Neuronal stem cell (in vitro differentiated cells): ENCODE results near the gene CASQ1.

Source experiments
- DNase-seq: peaks from one replicate; pipeline ENCODE4 v3.0.0-alpha.2; 2013; ENCODE audit warnings: low spot score
- H2AFZ ChIP-seq: one replicate; pipeline ENCODE4 v1.6.1; 2013; ENCODE audit warnings: mild to moderate bottlenecking, low read length, inconsistent platforms
- H2AK5ac ChIP-seq: 2 replicates; pipeline ENCODE4 v1.6.1; 2013; ENCODE audit warnings: low read depth, mild to moderate bottlenecking, inconsistent platforms, low read length, moderate library complexity, mixed read lengths
- H2BK120ac ChIP-seq: 2 replicates; pipeline ENCODE4 v1.6.1; 2013; ENCODE audit warnings: low read depth, mild to moderate bottlenecking, inconsistent platforms, low read length, moderate library complexity, mixed read lengths
- H2BK12ac ChIP-seq: one replicate; pipeline ENCODE4 v1.6.1; 2013; ENCODE audit warnings: low read length, inconsistent platforms
- H2BK15ac ChIP-seq: 2 replicates; pipeline ENCODE4 v1.6.1; 2013; ENCODE audit warnings: mild to moderate bottlenecking, low read length, inconsistent platforms, mixed read lengths
- H2BK5ac ChIP-seq: one replicate; pipeline ENCODE4 v1.6.1; 2013; ENCODE audit warnings: inconsistent platforms, mild to moderate bottlenecking, low read length, moderate library complexity
- H3K14ac ChIP-seq: one replicate; pipeline ENCODE4 v1.6.1; 2013; ENCODE audit warnings: low read length, inconsistent platforms
- H3K18ac ChIP-seq: 2 replicates; pipeline ENCODE4 v1.6.1; 2013; ENCODE audit warnings: low read length, inconsistent platforms
- H3K23ac ChIP-seq: 2 replicates; pipeline ENCODE4 v1.6.1; 2013; ENCODE audit warnings: low read depth, mild to moderate bottlenecking, mixed read lengths, low read length, inconsistent platforms; ENCODE audit not compliant: poor library complexity
- H3K27ac ChIP-seq: replicated peaks from 3 replicates; pipeline ENCODE4 v1.5.1; 2013; ENCODE audit warnings: low read length, inconsistent platforms
- H3K27me3 ChIP-seq, 3 experiments: 2 replicates each; pipeline ENCODE4 v1.6.1; 2013; ENCODE audit warnings: low read length in 3 of 3, mild to moderate bottlenecking in 2 of 3, inconsistent platforms in 1 of 3, low read depth in 1 of 3, mixed read lengths in 1 of 3, moderate library complexity in 1 of 3; ENCODE audit not compliant: control insufficient read depth in 3 of 3, insufficient read depth in 3 of 3
- H3K36me3 ChIP-seq, 2 donors: replicated peaks in 1 of 2; 2 replicates each; pipeline ENCODE4 v1.6.1; 2013; ENCODE audit warnings: low read length in 2 of 2; ENCODE audit not compliant: control insufficient read depth in 2 of 2, insufficient read depth in 2 of 2
- H3K4ac ChIP-seq: 2 replicates; pipeline ENCODE4 v1.6.1; 2013; ENCODE audit warnings: inconsistent platforms, mild to moderate bottlenecking, low read length, moderate library complexity
- H3K4me1 ChIP-seq, 2 donors: 1 replicate in 1 of 2; 2 replicates in 1 of 2; pipeline ENCODE4 v1.6.1; 2013; ENCODE audit warnings: low read length in 2 of 2, low read depth in 1 of 2; ENCODE audit not compliant: control insufficient read depth in 2 of 2, insufficient read depth in 1 of 2
- H3K4me2 ChIP-seq: one replicate; pipeline ENCODE4 v1.6.1; 2013; ENCODE audit warnings: mild to moderate bottlenecking, low read length, inconsistent platforms; ENCODE audit not compliant: insufficient read depth, poor library complexity, severe bottlenecking
- H3K4me3 ChIP-seq, 2 donors: 2 replicates each; pipeline ENCODE4 v1.5.1; 2013; ENCODE audit warnings: low read length in 2 of 2, mild to moderate bottlenecking in 2 of 2, inconsistent platforms in 1 of 2, moderate library complexity in 1 of 2
- H3K79me1 ChIP-seq: one replicate; pipeline ENCODE4 v1.6.1; 2013; ENCODE audit warnings: low read depth, mild to moderate bottlenecking, inconsistent platforms, low read length, moderate library complexity
- H3K9ac ChIP-seq: one replicate; pipeline ENCODE4 v1.6.1; 2013; ENCODE audit warnings: mild to moderate bottlenecking, low read depth, low read length, inconsistent platforms; ENCODE audit not compliant: poor library complexity
- H3K9me3 ChIP-seq, 2 donors: replicated peaks in 1 of 2; 2 replicates each; pipeline versions ENCODE3 to v1.6.1; 2013; ENCODE audit warnings: low read length in 2 of 2, mild to moderate bottlenecking in 2 of 2, inconsistent platforms in 1 of 2, low read depth in 1 of 2, mixed read lengths in 1 of 2, moderate library complexity in 1 of 2; ENCODE audit not compliant: control insufficient read depth in 2 of 2, insufficient read depth in 1 of 2
- H4K8ac ChIP-seq: one replicate; pipeline ENCODE4 v1.6.1; 2013; ENCODE audit warnings: low read depth, mild to moderate bottlenecking, inconsistent platforms, low read length, moderate library complexity
- H4K91ac ChIP-seq: one replicate; pipeline ENCODE4 v1.6.1; 2013; ENCODE audit warnings: low read length, low read depth, mild to moderate bottlenecking, inconsistent platforms; ENCODE audit not compliant: poor library complexity
- WGBS, 2 donors: extraction: QIAGEN DNeasy Blood & Tissue Kit; methylation state at CpG; one replicate each; pipeline ENCODE4 v1.1.7; 2013; ENCODE audit warnings: missing lambda C conversion rate in 2 of 2, mixed read lengths in 1 of 2; ENCODE audit not compliant: insufficient read length in 2 of 2, insufficient replicate concordance in 1 of 2; ENCODE audit errors: extremely low coverage in 2 of 2; 5-methylcytosine and 5-hydroxymethylcytosine counted together

CASQ1 gene

GRCh38 chr1:160167580-160167979 lies 22.8 kb upstream of the CASQ1 start:
- H3K27ac ChIP-seq = no peak overlapping the region
- H2BK15ac ChIP-seq = no peak overlapping the region
- H3K4me3 ChIP-seq = no peak overlapping the region
- H3K4ac ChIP-seq = no peak overlapping the region
- H3K14ac ChIP-seq = no peak overlapping the region
- no CpG with 5 or more reads among the region's 6 CpGs for WGBS, 2 donors
- no peaks in the 10 kb centered on the region for H3K27me3 ChIP-seq
- H3K23ac ChIP-seq = no peak overlapping the region
- H2BK120ac ChIP-seq = no peak overlapping the region
- no peaks in the 10 kb centered on the region for H3K36me3 ChIP-seq
- no peak overlapping the region for H3K18ac ChIP-seq
- no peak for DNase-seq
- H2BK12ac ChIP-seq = no peak overlapping the region
- no peak overlapping the region for H3K9ac ChIP-seq
- H3K4me1 ChIP-seq = peaks cover 11 to 36% of the 10 kb centered on the region in 2 donors
- no peak overlapping the region for H2AK5ac ChIP-seq
- H4K8ac ChIP-seq = no peak overlapping the region
- H3K79me1 ChIP-seq = no peaks in the 10 kb centered on the region
- H2BK5ac ChIP-seq = no peak overlapping the region
- no peak overlapping the region for H2AFZ ChIP-seq
- no peak overlapping the region for H3K4me2 ChIP-seq
- no peak overlapping the region for H4K91ac ChIP-seq
- H3K9me3 ChIP-seq = peaks cover 0 to 7% of the 10 kb centered on the region in 2 donors

DNA sequence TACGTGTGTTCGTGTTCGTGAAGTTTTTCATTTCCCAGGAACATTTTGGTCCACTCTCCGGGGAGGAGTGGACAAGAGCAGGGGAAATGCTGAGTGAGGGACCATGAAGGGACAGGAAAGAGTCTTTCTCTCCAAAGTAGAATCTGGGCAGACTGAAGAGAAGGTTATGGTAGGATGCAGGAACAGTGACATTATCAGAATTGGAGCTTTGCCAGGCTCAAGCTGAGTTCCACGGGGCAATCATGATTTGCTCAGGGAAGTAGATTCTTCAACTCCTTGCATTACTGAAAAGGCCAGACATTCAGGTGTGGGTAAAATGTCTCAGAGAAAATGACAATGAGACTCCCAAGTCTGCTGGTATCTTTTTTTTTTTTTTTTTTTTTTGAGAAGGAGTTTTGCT lies 22.4 kb upstream of the CASQ1 start:
- H2AFZ ChIP-seq = no peak overlapping the region
- WGBS, 2 donors = no CpG with 5 or more reads among the region's 5 CpGs
- peaks cover 0 to 7% of the 10 kb centered on the region in 2 donors for H3K9me3 ChIP-seq
- no peak overlapping the region for H3K4ac ChIP-seq
- H3K4me3 ChIP-seq = no peak overlapping the region
- no peak overlapping the region for H3K27ac ChIP-seq
- no peak for DNase-seq
- no peaks in the 10 kb centered on the region for H3K79me1 ChIP-seq
- no peak overlapping the region for H3K14ac ChIP-seq
- no peaks in the 10 kb centered on the region for H3K36me3 ChIP-seq
- H3K23ac ChIP-seq = no peak overlapping the region
- H3K4me1 ChIP-seq = peaks cover 11 to 39% of the 10 kb centered on the region in 2 donors
- H3K4me2 ChIP-seq = no peak overlapping the region
- no peak overlapping the region for H2BK5ac ChIP-seq
- H4K8ac ChIP-seq = no peak overlapping the region
- no peaks in the 10 kb centered on the region for H3K27me3 ChIP-seq
- H2BK15ac ChIP-seq = no peak overlapping the region
- no peak overlapping the region for H2AK5ac ChIP-seq
- no peak overlapping the region for H3K9ac ChIP-seq
- H2BK12ac ChIP-seq = no peak overlapping the region
- no peak overlapping the region for H4K91ac ChIP-seq
- H2BK120ac ChIP-seq = no peak overlapping the region
- H3K18ac ChIP-seq = no peak overlapping the region

DNA sequence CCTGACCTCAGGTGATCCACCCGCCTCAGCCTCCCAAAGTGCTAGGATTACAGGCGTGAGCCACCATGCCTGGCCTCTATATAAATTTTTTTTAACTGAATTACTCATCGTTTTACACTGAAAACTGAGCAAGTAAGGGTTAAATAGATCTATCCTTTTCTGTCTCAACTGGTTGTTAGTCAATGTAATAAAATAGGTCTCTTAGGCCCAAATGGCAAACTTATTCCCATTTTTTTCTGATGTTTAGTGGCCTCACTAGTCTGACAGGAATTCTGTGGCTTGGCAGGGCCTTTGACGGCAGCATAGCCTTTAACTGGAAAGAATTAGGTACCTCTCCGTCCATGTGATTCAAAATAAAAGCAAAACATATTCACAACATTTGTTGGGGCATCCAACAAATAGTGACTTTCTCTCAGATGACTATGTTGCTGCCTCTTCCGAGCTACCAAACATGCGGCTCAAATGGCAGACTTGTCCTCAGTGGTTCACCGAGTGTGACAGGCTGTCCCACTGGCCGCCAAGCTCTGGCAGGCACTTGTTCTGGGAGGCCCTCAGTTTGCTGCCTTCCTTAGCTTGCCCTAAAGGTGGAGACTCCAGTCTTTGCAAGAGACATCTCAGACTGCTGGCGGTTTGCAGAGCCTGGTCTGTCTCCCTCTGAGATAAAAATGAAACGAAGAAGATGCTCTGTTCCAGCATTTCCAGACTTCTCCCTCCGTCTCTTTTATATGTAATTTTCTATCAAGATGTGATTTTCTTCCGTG lies 21.6 kb upstream of the CASQ1 start:
- Histone ChIP-seq H2AFZ (peak overlapping the region; percentile 47), H3K9me3 (peaks cover 0 to 7% of the 10 kb centered on the region in 2 donors), H3K79me1 (no peaks in the 10 kb centered on the region), H2BK15ac (no peak overlapping the region), H3K4me2 (no peak overlapping the region), H2AK5ac (no peak overlapping the region), H2BK12ac (no peak overlapping the region), H4K91ac (no peak overlapping the region), H4K8ac (no peak overlapping the region), H3K4ac (no peak overlapping the region), H3K9ac (no peak overlapping the region), H3K36me3 (no peaks in the 10 kb centered on the region), H3K27me3 (no peaks in the 10 kb centered on the region), H3K4me1 (peaks cover 11 to 39% of the 10 kb centered on the region in 2 donors), H3K4me3 (peak overlapping the region in 1 of 2 donors; percentile 10), H3K14ac (no peak overlapping the region), H3K23ac (no peak overlapping the region), H2BK120ac (no peak overlapping the region), H2BK5ac (no peak overlapping the region), H3K27ac (peak overlapping the region; percentile 3), H3K18ac (no peak overlapping the region)
- WGBS, 2 donors = no CpG with 5 or more reads among the region's 13 CpGs
- peak; percentile 32 for DNase-seq

DNA sequence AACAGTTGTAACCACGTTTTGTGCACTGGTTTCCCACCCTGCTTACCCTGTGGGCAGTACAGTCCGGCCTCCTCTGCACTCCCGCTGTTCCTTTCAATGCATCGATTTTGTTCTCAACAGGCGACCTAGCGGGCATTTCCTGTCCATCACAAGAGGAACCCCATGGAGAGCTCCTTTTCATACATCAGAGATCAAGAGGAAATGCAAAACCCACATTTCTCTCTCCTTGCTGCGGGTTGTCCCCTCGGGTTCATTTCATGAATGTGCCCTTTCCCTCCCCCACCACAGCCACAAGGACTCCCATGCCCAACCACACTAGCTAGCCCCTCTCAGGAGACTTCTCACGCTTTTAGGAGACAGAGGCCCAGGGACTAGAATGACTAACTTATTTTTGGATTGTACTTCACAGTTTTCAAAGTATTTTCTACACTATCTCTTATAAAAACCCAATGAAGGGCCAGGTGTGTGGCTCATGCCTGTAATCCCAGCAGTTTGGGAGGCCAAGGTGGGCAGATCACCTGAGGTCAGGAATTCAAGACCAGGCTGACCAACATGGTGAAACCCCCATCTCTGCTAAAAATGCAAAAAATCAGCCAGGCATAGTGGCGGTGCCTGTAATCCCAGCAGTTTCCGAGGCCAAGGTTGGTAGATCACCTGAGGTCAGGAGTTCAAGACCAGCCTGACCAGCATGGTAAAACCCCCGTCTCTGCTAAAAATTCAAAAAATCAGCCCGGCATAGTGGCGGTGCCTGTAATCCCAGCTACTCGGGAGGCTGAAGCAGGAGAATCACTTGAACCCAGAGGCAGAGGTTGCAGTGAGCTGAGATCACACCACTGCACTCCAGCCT lies 20.6 kb upstream of the CASQ1 start:
- Histone ChIP-seq H3K36me3 (no peaks in the 10 kb centered on the region), H3K4me2 (peak overlapping the region; percentile 30), H3K4me3 (no peak overlapping the region), H2BK15ac (no peak overlapping the region), H2AK5ac (no peak overlapping the region), H3K18ac (no peak overlapping the region), H3K27me3 (no peaks in the 10 kb centered on the region), H3K23ac (no peak overlapping the region), H2BK5ac (no peak overlapping the region), H4K8ac (no peak overlapping the region), H3K9ac (no peak overlapping the region), H4K91ac (no peak overlapping the region), H3K14ac (no peak overlapping the region), H2AFZ (no peak overlapping the region), H3K27ac (peak overlapping the region; percentile 51), H2BK12ac (no peak overlapping the region), H3K79me1 (no peaks in the 10 kb centered on the region), H2BK120ac (no peak overlapping the region), H3K4ac (no peak overlapping the region), H3K9me3 (no peaks in the 10 kb centered on the region), H3K4me1 (peaks cover 11 to 39% of the 10 kb centered on the region in 2 donors)
- peak; percentile 67 for DNase-seq
- no CpG with 5 or more reads among the region's 15 CpGs for WGBS, 2 donors
